DOHH2 (cell line): ENCODE measurements around the gene MACROD2.

ENCODE experiments used
- EZH2phosphoT487 ChIP-seq: fragments of 200-600 bp; sonication (generic); IDR thresholded peaks from 2 replicates; pipeline ENCODE4 v1.6.1; 2017; ENCODE audit warnings: borderline replicate concordance, mild to moderate bottlenecking, antibody characterized with exemption, low read length, moderate library complexity, mixed read lengths
- TF ChIP-seq, protein P1 (sequence below): fragments of 200-600 bp; sonication (generic); IDR thresholded peaks from one replicate; pipeline ENCODE4 v1.5.1; 2014; ENCODE audit warnings: antibody characterized with exemption, mild to moderate bottlenecking, low read depth, low read length; ENCODE audit not compliant: poor library complexity, severe bottlenecking

DNA sequence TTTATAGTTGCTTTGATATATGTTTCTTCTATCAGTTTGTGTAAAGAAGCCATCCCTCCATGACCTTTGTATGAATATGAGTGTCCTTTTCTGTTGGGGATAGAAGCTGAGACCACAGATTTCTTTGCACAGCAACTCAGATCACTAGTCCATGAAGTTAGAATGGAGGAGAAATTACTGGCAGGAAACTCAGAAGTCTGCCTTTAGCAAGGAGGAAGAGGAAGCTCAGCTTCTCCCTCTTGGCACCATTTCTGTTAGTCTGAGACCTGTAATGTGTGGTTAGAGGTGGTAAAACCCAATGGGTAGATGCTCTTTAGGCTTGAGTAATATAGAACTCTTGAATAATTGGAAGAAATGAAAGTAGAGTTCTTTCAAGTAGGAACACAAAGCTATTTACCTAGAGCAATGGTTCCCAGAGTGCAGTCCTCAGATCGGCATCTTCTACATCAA lies 1337.4 kb downstream of the MACROD2 start:
- TF ChIP-seq, protein P1, sequence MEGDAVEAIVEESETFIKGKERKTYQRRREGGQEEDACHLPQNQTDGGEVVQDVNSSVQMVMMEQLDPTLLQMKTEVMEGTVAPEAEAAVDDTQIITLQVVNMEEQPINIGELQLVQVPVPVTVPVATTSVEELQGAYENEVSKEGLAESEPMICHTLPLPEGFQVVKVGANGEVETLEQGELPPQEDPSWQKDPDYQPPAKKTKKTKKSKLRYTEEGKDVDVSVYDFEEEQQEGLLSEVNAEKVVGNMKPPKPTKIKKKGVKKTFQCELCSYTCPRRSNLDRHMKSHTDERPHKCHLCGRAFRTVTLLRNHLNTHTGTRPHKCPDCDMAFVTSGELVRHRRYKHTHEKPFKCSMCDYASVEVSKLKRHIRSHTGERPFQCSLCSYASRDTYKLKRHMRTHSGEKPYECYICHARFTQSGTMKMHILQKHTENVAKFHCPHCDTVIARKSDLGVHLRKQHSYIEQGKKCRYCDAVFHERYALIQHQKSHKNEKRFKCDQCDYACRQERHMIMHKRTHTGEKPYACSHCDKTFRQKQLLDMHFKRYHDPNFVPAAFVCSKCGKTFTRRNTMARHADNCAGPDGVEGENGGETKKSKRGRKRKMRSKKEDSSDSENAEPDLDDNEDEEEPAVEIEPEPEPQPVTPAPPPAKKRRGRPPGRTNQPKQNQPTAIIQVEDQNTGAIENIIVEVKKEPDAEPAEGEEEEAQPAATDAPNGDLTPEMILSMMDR = no peak
- TF ChIP-seq EZH2phosphoT487 = no peak
